DMS114 treated with DMSO at 0.1 percent for 48 hours (cell line): ENCODE results near the gene UBE2G2.

ENCODE experiments used
- DNase-seq: peaks from one replicate; lab custom pipeline; 2025; ENCODE audit not compliant: unreplicated experiment; lab: John Stamatoyannopoulos, UW

UBE2G2 gene

DNA sequence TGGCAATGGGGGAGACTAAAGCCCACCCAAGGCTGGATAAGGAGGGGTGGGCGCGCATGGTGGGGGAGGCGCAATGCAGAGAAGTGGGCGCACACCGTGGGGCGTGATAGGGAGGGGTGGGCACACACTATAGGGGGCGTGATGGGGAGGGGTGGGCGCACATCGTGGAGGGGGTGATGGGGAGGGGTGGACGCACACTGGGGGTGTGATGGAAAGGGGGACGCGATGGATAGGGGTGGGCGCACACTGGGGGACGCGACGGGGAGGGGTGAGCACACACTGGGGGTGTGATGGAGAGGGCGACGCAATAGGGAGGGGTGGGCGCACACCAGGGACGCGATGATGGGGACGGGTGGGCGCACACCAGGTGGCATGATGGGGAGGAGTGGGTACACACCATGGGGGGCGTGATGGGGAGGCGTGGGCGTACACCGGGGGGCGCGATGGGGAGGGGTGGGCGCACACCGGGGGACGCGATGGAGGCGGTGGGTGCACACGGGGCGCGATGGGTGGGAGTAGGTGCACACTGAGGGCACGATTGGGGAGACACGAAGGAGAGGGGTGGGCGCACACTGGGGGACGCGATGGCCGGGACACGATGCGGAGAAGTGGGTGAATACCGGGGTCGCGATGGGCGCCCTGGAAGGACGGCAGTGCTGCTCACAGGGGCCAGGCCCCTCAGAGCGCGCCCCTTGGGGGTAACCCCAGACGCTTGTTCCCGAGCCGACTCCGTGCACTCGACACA, 15.3 kb upstream of the UBE2G2 start:
- no peak for DNase-seq

DNA sequence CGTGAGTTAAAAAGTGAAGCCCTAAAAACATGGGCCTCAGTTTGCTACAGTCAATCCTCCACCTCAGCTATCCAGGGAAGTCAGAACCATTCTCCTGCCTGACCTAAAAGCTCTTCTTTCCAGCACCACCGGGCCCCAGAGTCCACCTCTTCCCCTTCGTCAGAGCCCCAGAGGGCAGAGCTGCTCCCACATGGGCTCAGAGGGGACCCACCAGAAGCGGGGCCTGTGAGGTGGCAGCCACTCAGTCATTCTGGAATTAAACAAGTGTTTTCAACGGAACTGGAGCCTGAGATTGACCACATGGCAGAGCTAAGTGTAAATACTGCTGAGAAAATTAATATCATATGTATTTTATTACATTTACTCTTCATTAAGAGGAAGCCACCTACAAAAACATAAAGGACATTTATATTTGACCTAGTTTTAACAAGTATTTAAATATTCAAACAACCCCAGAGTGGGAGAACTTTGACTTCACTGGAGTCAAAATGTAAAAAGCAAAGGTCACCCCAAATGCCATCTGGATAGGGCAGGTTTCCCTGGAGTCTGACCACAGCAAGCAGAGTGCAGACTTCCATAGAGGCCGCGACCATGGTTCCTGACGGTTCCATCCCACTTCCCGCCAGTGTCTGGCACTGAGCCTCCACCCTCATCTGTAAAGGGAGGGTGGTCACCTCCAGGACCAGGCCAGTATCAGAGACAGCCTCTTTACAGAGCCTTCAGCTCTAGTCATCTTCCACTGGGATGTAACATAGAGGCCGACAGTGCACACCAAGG, 14.4 kb upstream of the UBE2G2 start:
- DNase-seq, result no peak

DNA sequence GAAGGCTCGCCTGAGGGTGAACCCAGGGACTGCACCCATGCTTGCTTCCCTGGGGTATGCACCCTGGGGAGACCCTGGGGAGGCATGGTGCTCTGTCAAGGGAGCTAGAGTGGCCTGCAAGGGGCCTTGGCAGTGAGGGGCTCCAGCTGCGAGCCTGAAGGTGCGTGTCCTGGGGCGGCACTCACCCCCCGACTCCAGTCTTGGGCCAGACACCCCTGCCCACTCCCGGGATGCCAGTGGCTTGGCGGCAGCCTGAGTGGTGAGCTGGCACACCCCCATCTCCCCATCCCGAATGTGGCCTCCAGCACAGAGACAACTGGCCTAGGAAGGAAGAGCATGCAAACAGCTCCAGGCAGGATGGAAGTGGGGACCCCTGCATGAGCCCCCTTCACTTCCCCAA, 13.6 kb upstream of the UBE2G2 start:
- DNase-seq, result no peak

DNA sequence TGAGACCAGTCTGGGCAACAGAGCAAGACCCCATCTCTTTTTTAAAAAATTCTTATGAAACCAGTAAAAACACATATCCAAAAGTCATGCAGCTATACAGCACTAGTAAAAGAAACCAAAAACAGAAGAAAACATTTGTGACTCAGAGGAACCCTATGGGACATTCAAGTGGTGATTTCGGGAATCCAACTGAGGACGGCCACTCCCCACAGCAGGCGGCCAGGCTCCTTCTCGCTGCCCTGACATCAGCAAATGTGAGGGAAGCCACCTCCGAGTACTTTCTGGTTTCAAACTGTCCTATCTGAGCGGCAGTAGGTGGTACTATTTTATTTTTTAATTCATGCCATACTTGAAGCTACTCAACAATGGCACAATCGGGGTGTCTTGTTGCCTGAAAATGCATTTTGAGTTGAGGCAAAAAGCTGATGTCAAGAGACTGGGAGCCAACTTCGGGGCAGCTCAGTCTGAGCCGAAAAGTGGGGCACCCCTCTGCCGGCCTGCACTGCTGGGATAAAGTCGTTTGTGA, 12.9 kb upstream of the UBE2G2 start:
- no peak for DNase-seq

DNA sequence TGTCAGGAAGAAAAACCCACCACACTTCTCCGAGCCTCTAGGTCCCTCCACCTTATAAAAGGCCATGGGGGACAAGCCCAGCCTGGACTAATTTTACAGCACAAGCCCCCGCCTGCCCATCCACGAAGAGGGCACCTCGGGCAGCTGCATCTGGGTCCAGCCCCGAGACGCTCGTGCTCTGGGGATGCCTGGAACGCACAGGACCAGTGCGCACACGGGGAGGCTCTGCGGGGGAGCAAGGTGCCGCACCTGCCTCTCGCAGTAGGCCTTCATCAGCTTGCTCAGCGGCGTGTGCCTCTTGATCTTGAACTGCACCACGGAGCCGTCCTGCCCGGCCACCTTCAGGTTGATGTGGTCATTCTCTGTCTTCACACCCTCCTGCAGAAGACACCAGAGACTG, 12.1 kb upstream of the UBE2G2 start:
- DNase-seq, result no peak

DNA sequence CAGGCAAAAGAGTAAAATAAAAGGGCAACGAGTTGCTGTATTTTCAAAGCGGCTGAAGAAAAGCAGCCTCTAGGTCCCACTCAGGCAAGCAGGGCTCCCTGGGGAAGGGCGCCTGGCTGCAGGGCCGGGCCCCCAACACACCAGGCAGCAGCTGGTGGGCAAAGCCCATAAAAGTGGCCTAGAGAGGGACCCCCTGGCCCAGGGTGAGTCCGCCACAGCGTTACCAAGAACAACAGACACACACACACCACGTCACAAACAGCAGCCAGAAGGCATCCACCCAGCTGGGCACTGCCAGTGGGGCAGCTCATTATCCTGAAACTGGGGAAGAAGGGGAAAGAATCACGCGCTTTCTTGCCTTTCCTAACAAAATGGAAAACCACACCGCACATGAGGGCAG, 11.5 kb upstream of the UBE2G2 start:
- no peak for DNase-seq

DNA sequence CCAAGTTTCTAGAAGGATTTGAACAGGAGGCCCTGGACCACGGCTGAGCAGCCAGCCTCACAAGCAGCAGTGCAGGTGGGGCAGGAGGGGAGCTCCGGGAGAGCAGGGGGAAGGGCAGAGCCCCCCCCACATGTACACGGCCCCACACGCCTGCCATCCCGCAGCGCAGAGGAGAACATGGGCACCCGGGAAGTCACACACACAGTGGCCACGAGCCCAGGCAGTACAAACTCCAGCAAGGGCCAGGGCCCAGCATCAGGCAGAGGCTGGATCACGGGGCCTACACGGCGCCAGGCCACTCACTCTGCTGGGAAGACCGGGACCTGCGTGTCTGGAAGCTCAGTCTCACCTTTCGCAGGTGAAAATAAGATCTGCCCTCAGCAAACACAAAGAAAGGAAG, 11.0 kb upstream of the UBE2G2 start:
- no peak for DNase-seq

DNA sequence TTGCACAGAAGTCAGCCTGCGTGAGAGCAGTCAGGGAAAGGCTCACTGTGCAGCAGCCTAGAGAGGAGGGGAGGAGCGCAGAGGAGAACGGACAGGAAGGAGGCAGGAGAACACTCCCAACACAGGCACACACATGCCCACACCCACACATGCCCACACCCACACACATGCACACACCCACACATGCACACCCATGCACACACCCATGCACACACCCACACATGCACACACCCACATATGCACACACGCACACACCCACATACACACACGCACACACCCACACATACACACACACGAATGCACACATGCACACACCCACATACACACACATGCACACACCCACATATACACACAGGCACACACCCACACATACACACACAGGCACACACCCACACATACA, 9.2 kb upstream of the UBE2G2 start:
- no peak for DNase-seq

DNA sequence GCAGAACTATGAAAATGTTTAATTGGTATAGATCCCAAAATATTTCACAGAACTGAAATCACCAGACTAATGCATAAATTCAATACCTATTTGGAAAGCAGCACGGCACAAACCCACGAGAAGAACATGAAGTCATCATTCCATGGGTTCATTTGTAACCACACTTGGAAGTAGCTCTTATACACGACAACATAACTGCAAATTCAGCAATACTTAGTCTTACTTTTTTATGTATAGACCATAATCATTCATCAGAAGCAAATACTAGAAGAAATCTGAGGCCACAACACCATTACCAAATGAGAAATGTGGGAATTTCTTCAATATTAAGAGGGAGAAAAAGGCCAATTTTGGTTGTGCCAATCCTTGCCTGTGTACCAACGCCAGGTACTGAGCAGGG, 4.2 kb upstream of the UBE2G2 start:
- no peak for DNase-seq

DNA sequence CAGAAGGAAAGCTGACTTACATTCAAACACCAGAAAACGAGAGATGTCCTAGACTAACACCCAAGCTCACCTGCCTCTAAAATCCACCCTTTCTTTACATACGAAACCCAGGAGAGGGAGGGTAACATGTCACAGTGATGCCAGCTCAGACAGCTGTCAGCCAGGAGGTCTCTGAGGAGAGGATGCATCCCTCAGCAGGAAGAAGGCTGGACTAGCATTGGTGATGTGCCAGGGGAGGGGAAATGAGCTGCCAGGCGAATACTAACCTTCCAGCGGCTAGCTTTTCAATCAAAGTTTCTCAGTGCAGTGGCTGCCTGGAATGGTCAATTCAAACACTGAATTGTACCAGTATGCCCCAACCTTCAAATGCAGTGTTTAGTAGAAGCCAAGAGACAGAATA, 3.6 kb upstream of the UBE2G2 start:
- DNase-seq, result no peak

DNA sequence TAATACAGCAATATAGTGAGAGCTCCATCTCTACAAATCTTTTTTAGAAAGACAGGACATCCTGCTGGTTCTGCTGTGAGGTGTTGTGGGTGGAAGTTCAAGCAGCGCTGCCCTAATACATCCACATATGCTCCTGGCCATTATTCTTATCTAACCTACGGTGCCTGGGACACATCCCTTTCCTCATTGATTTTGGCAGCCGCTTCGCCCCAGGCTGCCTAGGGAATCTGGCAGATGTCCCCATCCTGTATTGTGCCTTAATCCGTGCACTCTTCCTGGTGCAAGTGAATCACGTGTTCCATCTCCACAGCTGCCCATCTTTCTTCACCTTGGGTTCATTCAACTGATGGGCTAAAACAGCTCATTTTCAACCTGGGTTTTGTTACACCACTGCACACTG, 3.1 kb upstream of the UBE2G2 start:
- DNase-seq, result no peak

DNA sequence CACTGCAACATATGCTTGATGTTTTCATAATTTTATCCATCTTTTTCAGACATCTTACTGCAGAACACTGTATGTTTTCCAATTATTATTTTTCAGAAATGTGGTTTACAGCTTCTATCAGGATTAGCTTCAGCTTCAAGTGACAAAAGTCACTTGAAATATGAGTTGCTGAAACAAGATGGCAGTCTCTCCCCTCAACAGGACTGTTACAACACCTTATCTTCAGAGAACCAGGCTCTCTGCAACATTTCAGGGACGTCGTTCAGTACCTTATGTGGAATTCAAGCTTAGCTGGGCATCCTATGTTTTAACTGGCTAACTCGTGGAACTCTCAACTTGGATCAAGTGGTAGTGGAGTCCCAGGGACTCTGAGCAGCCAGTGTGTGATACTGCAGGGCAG, 2.0 kb upstream of the UBE2G2 start:
- no peak for DNase-seq

DNA sequence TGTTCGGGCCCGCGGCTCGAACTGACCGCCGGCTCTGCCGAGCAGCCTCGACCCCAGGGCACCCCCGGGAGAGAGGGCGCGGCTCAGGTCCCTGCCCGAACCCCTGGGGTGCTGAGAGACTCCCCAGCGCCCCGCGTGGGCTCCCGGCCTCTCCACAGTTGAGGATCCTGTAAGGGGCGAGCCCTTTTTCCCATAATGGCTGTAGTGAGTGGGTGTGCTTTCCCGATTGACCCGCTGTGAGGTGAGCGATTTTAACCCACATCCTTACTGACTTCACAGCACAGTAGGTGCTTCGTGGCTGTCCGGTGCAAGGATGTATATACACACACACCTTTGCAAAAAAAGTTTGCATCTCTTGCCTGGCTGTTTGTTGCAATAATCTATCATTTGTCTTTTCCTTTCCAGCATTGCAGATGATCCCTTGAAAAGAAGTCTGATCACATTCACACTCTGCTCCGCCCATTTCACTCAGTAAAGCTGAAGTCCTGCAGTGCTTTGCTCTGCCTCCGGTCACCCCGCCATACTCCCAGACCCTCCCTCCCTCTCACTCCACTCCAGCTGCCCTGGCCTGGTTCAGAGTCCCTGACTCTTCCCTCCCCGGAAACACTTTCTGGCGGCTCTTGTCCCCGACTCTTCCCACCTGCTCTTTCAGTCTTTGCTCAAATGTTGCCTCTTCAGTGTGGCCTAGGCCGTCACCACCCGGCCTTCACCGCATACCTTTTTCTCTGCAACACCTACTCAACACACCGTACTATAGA, 955 bp upstream of the UBE2G2 start:
- no peak for DNase-seq

DNA sequence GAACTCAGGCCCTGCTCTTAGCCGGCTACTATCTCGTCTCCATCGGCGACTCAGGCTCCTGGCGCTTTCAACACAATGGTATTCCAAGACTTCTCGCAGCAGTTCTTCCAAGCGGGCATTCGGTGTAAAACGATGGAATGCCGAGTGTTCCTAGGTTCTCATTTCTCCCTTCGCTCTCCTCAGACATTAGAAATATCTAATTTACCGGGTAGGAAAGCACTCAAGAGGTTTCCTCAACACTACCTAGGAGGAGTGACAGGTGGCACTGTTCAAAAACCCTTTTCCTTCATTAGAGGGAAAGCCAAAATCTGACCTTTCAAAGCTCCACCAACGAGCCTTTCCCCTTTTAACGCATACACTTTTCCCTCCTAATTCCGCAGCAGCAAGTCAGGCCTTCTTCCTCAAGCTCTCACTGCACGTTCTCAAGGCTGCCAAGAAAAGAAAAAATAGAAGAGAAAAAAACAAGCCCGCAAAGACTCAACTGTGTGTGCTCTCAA, 601 bp downstream of the UBE2G2 start:
- no peak for DNase-seq

DNA sequence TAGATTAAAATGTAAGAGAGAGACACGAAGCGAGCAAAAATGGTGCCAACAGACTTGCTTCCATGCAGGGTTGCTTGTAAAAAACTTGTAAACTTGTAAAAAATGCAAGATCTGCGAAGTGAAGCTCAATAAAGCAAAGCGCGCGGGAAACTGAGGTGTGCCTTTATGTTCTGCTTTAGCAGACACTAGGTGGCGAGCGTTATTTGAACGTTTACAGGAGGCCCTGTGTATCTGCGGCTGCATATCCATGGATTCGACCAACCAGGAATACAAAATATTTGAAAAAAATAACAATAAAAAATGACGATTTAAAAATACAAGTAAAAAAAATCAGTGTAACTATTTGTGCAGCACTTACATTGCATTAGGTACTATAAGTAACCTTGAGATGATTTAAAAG, 1.5 kb downstream of the UBE2G2 start:
- peak; percentile 7 for DNase-seq

DNA sequence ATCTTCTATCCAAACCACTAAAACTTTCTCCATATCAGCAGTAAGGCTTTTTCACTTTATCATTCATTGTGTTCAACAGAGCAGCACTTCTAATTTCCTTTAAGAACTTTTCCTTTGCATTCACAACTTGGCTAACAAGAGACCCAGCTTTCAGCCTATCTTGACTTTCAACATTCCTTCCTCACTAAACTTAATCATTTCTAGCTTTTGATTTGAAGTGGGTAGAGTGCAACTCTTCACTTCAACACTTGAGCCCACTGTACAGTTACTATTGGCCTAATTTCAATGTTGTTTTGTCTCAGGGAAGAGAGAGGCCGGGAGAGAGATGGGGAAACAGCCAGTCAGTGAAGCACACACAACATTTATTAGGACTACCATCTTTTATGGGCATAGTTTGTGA, 2.0 kb downstream of the UBE2G2 start:
- no peak for DNase-seq

DNA sequence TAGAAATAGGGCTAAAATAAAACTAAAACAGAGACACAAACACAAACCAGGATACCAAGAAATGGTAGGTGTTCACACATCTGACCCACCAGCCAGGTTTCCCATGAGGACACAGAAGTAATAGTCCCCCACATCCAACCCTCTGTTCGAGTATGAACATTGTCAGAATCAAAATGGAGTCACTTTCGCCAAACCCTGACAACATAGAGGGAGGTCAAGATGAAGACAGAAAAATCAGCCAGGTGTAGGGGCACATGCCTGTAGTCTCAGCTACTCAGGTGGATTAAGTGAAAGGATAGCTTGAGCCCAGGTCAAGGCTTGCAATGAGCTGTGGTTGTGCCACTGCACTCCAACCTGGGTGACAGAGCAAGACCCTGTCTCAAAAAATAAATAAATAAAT, 3.8 kb downstream of the UBE2G2 start:
- no peak for DNase-seq

DNA sequence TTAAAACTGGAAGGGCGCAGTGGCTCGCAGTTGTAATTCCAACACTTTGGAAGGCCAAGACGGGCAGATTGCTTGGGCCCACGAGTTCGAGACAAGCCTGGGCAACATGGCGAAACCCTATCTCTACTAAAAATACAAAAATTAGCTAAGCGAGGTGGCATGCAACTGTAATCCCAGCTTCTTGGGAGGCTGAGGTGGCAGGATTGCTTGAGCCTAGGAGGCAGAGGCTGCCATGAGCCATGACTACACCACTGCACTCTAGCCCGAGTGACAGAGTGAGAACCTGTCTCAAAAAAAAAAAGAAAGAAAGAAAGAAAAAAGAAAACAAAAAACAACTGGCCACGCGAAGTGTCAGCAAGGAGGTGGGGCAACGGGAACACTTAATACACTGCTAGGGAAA, 6.3 kb downstream of the UBE2G2 start:
- DNase-seq, result no peak

DNA sequence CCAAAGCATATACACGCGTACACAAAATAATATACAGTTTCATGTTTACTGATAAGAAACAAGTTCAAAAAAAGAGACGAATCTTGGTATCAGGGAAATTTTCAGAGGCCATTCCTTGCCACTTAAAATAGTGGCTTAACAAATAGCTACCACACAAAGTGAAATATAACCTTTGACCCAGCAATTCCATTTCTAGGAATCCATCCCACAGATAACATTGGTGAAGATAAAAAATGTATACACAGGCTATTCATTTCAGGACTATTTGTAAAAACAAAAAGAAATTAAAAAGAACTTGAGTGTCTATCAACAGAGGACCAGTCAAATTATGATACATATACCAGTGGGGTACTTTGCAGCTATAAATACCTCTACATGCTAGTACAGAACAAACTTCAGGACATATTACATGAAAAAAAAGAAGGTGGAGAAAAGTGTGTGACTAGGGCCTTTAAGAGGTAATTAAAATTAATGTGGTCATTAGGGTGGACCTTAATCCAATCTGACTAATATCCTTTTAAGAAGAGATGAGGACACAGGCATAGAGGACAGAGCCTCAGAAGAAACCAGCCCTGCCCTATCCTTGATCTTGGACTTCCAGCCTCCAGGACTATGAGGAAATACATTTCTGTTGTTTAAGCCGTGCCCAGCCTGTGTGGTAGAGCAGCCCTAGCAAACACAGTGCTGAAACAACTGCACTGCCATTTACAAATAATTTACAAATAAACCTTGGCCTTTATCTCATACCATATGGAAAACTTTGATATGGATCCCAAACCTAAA, 7.8 kb downstream of the UBE2G2 start:
- no peak for DNase-seq

DNA sequence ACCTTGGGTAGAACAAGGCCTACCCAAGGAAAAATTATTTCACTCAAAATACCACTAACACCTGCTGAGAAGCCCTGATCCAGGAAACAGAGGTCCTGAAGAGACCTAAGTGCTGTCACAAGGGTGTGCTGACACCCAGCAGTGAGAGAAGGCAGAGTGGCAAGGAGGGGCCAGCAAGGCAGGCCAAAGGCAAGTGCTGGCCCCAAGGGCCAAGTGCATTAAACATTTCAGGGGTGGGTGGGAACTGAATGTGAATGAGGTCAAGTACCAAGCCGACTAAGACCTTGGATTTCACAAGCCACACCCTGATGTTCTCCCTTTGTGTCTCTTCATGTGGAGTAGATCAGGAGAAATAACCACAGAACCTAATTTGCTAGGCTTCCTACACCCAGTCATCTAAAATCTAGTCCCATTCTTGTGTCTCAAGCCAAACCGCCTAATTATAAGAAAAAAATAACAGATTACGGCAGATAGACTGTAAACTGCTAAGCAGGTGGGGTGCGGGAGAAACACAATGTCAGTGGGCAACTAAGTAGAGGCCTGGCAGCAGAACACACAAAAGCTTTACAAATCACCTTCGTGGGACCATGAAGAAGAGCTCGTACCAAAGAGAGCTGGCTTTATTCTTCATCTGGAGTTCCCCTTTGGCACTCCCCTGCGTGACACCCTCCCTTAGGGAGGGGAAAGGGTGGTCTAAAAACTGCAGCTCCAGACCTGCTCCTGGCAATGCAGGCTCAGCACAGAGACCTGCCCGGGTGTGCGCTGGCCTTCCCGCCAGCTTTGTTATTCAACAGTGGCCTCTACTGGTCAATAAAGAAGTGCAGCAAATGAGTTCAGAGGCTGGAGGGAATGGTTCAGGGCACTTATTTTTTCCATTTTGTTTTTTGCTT, 8.7 kb downstream of the UBE2G2 start:
- DNase-seq, result peak; percentile 39
